GF-D8 (cell line): ENCODE data around the gene TTC39B.

Experiments
- DNase-seq: peaks from one replicate; lab custom pipeline; 2025; lab: John Stamatoyannopoulos, UW

TTC39B gene

GRCh38 chr9:15225564-15226126, 81.4 kb downstream of the TTC39B start:
- DNase-seq, result no peak

DNA sequence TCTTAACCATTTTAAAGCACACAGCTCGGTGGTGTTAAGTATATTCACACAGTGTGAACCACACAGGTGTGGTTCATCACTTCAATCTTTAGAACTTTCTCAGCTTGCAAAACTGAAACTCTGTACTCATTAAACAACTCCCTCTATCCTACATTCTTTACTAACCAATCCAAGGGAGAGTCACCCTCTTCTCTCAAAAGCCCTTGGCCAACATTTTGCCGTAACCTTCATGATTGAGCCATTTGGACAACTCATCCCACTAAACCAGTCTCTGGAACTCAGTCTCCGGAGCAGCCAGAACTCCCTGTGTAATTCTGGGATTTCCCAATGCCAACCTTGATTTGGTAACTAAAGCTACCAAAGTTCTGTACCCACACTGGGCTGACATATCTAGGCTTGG, 84.7 kb downstream of the TTC39B start:
- no peak for DNase-seq

- no peak for DNase-seq
Measured at GRCh38 chr9:15221746-15222145, 85.3 kb downstream of the TTC39B start.

DNA sequence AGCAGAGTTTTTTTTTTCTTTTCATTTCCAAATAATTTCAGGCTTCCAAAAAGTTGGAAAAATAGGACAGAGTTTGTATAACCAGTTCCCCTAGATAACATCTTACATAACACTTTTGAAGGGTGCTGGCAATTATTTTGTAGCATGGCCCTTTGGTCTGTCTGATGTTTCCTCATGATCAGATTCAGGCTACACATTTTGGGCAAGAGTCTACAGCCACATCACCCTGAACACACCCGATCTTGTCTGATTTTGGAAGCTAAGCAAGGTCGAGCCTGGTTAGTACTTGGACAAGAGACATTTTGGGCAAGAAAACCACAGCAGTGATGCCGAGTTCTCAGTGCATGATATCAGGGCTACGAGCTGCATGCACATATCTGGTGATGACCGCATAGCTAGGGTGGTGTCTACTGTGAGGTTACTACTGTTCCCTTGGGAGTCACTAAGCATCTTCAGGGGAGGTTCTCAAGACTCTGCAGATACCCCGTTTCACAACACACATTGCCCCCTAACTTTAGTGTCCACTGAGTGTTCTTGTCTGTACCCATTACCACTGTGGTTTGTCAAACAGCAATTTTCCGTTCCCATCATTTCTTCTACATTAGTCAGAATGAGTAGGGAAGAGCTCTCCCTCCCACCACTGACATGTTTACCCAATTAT, 86.2 kb downstream of the TTC39B start:
- no peak for DNase-seq

- no peak for DNase-seq
Measured at GRCh38 chr9:15219546-15219945, 87.5 kb downstream of the TTC39B start.

DNA sequence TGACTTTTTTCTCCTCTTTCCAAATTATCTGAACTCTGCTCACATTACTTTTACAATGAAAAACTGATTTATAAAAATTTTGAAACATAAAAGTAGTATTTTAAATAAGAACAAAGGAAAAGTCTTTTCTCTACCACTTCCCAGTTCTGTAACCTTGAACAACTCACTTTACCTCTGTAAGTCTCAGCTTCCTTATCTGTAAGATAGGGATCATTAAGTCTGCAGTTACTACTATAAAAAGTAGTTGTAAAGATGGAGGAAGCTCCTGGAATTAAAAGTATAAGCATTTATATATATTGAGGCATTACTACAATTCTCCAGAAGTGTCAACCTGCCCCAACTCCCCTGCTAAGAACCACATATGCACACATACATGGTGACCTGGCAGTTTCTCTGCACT, 88.0 kb downstream of the TTC39B start:
- no peak for DNase-seq

DNA sequence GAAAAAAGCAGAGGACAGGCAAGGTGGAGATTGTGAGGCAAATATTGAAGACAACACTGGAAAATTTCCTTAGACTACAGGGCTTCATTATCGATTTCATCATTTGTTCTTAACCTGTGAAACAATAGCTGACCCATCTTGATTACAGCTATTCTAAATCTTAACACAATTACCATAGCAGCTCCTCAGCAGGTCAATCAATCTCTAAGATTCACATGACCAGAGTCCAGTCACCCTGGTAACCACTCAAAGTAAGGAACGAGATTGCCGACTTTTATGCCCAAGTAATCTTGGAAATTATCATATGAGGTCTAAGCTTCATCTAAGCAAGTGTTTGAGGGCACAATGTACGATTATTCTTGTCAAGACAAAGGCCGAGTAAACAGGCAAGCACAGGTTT, 93.8 kb downstream of the TTC39B start:
- no peak for DNase-seq

DNA sequence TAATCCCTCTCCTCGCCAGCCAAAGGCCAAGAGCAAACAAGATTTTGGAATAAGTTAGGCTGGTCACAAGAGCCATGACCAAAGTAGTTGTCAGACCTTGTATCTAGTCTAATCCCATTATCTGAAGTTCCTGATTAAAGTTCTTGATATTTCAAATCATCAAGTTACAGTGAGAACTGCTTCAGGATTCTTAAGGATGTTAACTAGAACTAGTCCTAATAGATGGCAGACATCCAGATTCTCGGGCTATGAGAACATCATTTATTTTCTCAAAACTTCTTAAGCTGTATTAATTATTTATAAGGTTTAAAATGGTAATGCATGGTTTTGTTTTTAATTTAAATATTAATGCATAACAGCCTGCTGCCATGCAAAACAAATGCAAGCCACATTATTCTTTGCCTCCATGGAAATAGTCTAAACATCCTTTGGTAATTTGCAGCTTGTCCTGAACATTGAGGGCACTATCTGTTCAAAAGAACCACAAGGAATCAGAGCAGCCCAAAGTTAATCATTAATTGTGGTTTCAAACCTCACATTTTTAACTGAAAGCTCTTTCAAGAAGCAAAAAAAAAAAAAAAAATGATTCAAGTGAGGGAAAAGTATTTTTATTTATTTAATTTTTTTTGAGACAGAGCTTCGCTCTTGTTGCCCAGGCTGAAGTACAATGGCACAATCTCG, 95.1 kb downstream of the TTC39B start:
- no peak for DNase-seq

DNA sequence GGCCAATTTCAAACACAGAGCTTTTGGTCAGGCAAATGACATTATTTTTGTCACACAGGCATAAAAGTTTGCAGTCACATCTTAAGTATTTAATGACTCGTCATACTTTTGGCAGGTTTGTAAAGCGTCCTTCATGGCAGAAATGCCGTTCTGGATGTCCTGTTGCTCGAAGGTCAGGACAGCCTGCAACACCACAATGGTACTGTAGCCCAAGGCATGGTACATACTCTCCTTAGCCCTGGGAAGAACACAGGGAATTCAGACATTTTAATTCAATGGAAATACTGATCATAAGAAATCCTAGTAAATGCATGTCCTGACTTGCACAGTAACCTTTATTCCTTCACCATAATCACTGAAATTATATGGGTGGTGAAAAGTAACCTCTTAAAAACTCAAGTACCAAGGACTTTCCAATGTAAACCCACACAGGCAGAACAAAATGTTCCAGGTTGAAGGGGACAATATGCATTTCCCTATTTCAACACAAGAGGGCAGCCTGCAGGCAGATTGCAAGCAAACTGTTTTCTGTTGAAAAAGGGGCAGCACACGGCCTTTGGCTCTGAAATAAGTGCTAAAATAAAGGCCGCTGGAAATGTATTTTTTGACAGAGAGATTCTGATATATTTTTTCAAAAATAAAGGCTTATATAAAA, 95.7 kb downstream of the TTC39B start:
- DNase-seq, result no peak

GRCh38 chr9:15206903-15207696, 99.9 kb downstream of the TTC39B start:
- DNase-seq, result no peak

- no peak for DNase-seq
Measured at GRCh38 chr9:15205632-15206420, 101.2 kb downstream of the TTC39B start.

DNA sequence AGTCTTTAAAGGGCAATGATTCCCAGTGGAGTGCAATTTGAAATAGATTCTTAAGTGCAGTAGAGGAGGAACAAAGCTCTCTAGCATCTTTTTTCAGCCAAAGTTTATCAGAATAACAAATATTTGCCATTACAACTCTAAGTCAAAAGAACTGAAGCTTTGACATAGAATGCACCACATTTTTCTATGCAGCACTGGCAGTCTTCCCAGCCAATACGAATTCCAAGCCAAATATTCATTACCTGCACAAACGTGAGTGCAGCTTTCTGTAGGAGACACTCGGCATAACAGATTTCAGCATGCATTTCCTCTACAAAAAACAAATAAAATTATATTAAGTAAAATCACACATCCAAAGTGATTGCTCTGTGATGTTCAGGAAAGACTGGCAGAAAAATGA, 103.4 kb downstream of the TTC39B start:
- no peak for DNase-seq

DNA sequence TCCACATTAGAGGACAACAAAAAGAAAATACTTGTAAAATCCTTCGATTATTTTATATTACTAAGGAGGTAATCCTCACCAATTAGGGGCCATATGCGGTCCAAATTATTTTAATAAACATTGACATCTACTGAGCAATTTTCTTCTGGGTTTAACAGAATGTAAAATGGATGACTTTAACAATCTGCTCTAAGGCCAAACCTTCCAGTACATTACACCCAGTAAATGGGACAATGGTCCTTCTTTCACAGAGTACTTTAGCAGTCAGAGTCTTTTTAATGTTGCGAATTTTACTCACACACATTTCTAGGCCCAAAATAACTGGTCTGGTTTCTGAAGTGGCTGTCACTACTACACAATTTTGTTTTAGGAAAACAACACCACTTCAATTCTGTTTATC, 106.9 kb downstream of the TTC39B start:
- no peak for DNase-seq

DNA sequence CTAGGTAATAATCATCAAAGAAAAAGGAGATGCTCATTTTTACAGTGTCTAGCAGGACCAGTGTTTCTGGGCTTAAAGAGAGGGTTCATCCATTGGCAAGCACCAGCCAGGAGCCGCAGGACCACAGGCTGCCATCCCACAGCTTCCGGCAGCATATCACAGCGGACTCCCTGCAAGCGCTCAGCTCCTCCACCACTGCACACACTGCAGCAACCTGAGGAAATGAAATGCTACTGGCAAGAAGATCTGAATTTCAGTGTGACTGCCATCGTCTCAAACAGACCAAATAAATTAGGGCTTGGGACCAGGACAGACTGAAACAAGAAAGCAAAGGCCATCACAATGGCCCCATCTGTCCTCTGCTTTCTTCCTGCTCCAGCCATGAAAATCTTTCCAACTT, 114.2 kb downstream of the TTC39B start:
- no peak for DNase-seq

GRCh38 chr9:15191378-15191777, 115.6 kb downstream of the TTC39B start:
- no peak for DNase-seq

- no peak for DNase-seq
Measured at GRCh38 chr9:15189481-15189880, 117.5 kb downstream of the TTC39B start.

GRCh38 chr9:15187589-15187988, 119.4 kb downstream of the TTC39B start:
- no peak for DNase-seq

- DNase-seq, result no peak
Measured at GRCh38 chr9:15182730-15183129, 124.3 kb downstream of the TTC39B start.

DNA sequence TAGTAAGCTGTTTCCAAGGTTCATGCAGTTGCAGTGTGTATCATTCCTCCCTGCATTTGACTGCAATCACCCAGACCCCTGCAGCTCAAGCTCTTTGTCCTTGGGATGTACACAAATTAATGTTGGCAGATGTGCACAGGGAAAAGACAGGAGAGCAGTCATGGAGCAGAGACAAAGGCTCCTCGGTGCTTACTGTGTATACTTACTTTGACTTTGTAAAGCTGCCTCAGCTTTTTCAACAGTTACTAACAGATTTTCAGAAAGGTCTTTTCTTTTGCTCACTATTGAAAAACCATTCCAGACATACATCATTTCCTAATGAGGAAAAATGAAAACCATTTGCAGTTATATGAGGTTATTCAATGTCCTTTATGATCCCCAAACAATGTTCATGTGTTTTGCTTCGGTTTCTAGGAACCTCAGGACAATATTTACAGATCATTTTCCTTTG, 124.9 kb downstream of the TTC39B start:
- no peak for DNase-seq

GRCh38 chr9:15180124-15180523, 126.9 kb downstream of the TTC39B start:
- DNase-seq, result no peak

- no peak for DNase-seq
Measured at GRCh38 chr9:15178631-15179030, 128.4 kb downstream of the TTC39B start.
